GM08714 (cell line): Measurements from ENCODE around the gene TIMM29.
"Not testable (repeated sequence)": the region's sequence is repeated elsewhere in the genome, so short reads cannot be mapped to it uniquely, and the experiment has no call there.

ENCODE experiments used
- H3K4me3 ChIP-seq: fragments of 200-500 bp; sonication (Bioruptor generic); 2 replicates; pipeline ENCODE4 v1.5.1; 2014; ENCODE audit warnings: mild to moderate bottlenecking, low read length, inconsistent platforms
- ZNF274 ChIP-seq: IDR thresholded peaks from 2 replicates; pipeline ENCODE4 v1.6.1; 2012; ENCODE audit warnings: mild to moderate bottlenecking, low read depth, low read length

TIMM29 gene

DNA sequence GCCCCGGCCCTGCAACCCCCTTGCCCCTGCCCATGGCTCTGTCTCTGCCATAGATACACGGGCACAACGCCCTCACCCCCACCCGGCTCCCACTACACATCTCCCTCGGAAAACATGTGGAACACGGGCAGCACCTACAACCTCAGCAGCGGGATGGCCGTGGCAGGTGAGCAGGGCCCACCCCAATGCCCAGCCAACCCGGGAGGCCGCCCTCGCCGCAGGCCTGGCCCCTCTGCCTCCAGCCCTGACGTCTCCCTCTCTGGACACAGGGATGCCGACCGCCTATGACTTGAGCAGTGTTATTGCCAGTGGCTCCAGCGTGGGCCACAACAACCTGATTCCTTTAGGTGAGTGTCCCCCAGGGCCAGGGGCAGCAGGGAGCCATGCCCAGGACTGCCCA, 7.8 kb upstream of the TIMM29 start:
- H3K4me3 ChIP-seq = no peak overlapping the region
- no peak for TF ChIP-seq ZNF274

DNA sequence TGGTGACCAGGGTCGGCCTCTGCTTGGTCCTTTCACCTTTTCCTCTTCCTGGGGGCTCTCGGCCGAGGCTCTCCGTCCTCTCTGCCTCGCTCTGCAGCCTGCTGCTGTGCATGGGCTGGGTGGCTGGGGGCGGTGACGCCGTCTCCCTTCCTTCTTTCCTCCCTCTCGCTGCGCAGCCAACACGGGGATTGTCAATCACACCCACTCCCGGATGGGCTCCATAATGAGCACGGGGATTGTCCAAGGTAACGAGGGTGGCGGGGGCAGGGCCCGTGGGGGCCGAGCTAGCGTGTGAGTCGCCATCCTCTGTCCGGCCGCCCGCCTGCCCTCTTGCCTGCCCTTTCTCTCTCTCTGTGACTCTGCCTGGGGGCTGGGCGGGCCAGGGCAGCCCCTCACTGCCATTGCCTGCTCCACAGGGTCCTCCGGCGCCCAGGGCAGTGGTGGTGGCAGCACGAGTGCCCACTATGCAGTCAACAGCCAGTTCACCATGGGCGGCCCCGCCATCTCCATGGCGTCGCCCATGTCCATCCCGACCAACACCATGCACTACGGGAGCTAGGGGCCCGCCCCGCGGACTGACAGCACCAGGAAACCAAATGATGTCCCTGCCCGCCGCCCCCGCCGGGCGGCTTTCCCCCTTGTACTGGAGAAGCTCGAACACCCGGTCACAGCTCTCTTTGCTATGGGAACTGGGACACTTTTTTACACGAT, 7.3 kb upstream of the TIMM29 start:
- TF ChIP-seq ZNF274 = no peak
- H3K4me3 ChIP-seq = no peak overlapping the region

DNA sequence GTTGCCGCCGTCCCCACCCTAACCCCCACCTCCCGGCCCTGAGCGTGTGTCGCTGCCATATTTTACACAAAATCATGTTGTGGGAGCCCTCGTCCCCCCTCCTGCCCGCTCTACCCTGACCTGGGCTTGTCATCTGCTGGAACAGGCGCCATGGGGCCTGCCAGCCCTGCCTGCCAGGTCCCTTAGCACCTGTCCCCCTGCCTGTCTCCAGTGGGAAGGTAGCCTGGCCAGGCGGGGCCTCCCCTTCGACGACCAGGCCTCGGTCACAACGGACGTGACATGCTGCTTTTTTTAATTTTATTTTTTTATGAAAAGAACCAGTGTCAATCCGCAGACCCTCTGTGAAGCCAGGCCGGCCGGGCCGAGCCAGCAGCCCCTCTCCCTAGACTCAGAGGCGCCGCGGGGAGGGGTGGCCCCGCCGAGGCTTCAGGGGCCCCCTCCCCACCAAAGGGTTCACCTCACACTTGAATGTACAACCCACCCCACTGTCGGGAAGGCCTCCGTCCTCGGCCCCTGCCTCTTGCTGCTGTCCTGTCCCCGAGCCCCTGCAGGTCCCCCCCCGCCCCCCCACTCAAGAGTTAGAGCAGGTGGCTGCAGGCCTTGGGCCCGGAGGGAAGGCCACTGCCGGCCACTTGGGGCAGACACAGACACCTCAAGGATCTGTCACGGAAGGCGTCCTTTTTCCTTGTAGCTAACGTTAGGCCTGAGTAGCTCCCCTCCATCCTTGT, 6.5 kb upstream of the TIMM29 start:
- TF ChIP-seq ZNF274 = no peak
- no peak overlapping the region for H3K4me3 ChIP-seq

DNA sequence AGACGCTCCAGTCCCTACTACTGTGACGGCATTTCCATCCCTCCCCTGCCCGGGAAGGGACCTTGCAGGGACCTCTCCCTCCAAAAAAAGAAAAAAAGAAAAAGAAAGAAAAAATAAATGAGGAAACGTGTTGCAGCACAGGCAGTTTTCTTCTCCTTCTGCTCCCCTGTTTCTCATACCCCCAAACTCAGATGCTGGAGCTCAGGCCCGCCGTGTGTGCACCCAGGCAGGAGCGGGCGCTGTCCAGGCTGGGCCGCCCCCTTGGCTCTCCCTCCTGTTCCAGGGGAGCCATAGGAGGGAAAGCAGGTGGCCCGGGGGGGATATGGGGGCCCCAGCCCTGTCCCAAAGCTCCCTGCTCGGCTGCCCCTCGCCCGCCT, 6.0 kb upstream of the TIMM29 start:
- no peak overlapping the region for H3K4me3 ChIP-seq
- TF ChIP-seq ZNF274 = no peak

DNA sequence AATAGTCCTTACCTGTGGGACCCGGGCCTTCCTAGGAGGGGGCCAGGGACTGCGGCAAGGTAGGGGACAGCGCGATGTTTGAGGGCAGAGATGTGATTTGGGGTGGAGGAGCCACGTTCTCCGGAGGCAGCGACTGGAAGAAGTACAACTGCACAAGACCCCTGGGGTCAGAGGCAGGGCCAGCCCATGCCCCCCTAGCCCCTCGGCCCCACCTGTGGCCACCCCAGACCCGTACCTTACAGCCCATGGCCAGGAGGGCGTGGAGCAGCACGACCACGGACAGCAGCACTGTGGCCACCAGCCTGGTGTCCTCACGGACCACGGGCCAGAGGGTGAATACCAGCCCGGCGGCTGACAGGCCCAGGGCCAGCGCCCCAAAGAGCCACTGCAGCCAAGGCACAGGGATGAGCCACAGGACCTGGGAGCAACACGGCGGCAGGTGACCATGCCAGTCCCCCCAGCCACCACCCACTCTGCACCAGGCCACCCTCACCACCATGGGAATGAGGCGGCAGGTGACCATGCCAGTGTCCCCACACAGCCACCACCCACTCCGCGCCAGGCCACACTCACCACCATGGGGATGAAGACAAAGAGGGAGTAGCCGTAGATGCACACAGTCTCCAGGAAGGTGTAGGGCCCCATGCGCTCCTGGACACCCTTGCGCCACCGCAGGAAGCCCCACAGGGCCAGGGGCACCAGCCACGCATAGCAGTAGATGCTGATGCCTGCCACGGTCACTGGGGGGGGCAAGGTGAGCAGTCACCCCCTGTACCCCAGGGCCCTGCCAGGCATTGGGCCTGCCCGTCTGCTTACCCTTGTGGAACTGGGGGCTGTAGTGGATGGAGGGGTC, 5.1 kb upstream of the TIMM29 start:
- no peak for TF ChIP-seq ZNF274

DNA sequence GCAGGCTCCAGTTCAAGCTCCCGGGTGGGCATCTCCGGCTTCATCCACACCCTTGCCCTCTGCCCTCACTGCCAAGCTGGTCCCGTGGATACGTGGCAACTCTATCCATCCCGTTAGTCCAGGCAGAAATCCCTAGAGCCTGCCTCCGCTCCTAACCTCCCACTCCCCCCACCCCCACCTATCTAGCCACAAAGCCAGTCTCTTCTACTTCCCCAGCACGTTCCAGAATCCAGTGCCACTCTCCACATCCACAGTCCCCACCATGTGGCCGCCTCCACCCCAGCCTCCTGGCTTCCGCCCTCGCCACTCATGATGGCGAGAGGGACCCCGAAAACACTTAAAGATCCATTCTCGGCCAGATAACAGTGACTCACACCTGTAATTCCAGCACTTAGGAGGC, 4.0 kb upstream of the TIMM29 start:
- no peak overlapping the region for H3K4me3 ChIP-seq
- TF ChIP-seq ZNF274 = no peak

More for the DNA sequence above, 5.1 kb upstream of the TIMM29 start:
- no peak overlapping the region for H3K4me3 ChIP-seq

DNA sequence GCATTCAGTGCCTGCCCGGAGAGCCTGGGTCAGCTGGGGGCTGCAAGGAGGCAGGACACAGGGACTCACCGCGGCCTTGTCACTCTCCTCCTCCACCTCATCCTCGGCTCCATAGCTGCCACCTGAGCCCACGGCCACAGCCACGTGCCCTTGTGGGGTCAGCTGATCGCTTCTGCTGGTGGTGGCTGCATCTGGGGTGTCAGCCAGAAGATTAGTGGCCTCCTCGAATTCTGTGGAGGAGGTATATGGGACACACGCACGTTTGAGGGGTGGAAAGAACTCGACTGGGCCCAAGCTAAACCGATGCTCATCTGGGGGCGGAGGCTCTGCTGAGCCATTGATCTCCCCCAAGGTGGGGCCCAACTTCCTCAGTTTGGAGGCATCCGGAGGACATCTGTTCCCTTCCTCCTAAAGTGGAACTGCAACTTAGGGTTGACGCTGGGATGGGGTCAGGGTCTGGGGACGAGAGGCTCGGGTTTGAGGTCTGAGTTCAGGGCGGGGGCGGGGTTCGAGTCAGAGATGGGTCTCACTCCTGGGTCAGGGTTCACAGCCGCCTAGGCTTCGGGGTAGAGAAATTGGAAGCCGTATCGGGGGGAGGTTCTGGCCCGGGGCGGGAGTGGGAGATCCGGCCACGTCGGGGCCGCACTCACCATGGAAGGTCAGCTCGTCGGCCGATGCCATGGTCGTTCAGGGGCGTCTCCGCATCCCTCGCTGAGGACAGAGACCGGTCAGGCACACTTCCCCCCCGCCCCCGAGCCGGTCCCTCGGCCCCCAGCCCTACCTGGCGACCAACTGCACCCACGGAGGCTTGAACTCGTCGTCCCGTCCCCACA, 665 bp upstream of the TIMM29 start:
- no peak for TF ChIP-seq ZNF274
- peak overlapping the region; percentile 84 for H3K4me3 ChIP-seq

DNA sequence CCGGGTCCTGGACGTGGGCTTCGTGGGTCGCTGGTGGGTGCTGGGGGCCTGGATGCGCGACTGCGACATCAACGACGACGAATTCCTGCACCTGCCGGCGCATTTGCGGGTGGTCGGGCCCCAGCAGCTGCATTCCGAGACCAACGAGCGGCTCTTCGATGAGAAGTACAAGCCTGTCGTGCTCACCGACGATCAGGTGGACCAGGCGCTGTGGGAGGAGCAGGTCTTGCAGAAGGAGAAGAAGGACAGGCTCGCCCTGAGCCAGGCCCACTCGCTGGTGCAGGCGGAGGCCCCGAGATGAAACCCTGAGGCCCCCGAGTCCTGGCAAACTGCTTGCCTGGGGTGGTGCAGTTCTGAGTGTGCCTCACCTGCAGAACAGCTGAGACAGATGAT, 787 bp downstream of the TIMM29 start:
- TF ChIP-seq ZNF274 = no peak
- H3K4me3 ChIP-seq = peak overlapping the region; percentile 84

DNA sequence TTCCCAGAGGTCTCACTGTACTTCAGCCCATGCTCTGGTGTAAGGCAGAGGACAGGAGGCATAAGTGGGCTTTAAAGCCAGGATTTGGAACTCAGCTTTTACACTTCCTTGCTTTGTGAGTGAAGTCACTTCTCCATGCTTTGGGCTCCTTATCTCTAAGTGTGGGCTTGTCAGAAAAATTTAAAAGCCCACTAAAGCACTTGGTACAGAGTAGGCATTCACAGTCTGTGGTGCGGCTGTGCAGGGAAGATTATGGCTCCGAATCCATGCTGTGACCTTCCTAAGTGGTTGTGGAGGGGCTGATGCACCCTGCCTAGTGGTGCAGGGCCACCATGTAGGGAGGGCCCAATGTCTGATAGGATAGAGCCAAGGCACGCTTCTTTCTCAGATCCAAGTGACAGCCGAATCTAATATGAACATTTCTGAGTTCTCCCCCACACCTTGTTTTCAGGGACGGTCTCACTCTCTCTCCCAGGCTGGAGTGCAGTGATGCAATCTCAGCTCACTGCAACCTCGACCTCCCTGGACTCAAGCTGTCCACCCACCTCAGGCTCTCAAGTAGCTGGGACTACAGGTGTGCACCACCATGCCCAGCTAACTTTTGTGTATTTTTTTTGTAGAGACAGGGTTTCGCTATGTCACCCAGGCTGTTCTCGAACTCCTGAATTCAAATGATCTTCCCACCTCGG, 6.9 kb downstream of the TIMM29 start:
- no peak for TF ChIP-seq ZNF274

DNA sequence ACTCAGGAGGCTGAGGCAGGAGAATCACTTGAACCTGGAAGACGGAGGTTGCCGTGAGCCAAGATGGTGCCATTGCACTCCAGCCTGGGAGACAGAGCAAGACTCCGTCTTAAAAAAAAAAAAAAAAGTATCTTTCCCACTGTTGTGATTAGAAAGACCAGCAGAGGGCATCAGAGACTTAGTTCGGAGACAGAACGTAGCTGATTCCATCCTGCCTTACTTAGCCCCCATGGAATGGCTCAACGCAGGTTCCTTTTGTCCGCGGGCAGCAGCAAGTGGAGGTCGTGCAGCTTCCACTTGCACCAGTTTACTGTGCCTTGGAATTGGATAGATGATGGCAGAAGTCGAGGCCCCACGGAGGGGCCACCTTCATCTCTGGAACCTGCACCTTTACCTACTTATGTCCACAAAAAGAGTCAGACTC, 8.1 kb downstream of the TIMM29 start:
- no peak overlapping the region for H3K4me3 ChIP-seq

More for the DNA sequence above, 6.9 kb downstream of the TIMM29 start:
- no peak overlapping the region for H3K4me3 ChIP-seq

DNA sequence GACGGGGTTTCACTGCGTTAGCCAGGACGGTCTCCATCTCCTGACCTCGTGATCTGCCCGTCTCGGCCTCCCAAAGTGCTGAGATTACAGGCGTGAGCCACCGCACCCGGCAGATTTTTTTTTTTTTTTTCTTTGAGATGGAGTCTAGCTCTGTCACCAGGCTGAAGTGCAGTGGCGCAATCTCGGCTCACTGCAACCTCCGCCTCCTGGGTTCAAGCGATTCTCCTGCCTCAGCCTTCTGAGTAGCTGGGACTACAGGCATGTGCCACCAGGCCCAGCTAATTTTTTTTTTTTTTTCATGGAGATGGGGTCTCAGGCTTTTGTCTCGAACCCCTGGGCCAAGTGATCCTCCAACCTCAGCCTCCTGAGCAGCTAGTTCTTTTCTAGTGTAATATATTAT, 13.0 kb downstream of the TIMM29 start:
- H3K4me3 ChIP-seq = not testable (repeated sequence)

More for the DNA sequence above, 8.1 kb downstream of the TIMM29 start:
- TF ChIP-seq ZNF274 = no peak

DNA sequence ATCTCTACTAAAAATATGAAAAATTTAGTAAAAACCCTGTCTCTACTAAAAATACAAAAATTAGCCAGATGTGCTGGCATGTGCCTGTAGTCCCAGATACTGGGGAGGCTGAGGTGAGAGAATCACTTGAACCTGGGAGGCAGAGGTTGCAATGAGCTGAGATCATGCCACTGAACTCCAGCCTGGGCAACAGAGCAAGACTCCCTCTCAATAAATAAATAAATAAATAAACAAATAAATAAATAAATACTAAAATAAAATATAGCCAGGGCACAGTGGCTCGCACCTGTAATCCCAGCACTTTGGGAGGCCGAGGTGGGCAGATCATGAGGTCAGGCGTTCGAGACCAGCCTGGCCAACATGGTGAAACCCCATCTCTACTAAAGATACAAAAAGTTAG, 14.8 kb downstream of the TIMM29 start:
- not testable (repeated sequence) for H3K4me3 ChIP-seq

DNA sequence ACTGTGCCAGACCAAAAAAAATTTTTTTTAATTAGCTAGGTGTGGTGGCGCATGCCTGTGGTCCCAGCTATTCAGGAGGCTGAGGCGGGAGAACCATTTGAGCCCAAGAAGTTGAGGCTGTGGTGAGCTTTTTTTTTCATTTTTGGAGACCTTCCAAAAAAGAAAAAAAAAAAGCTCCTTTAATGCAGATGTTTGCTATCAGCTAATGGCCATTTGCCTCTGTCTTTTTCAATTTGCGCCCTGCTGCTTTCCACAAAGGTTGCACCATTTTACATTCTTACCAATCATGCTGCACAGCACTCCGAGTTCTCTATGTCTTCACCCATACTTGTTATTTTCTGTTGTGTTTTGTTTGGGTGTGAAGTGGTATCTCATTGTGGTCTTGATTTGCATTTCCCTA, 16.7 kb downstream of the TIMM29 start:
- no peak for TF ChIP-seq ZNF274
- H3K4me3 ChIP-seq = no peak overlapping the region

DNA sequence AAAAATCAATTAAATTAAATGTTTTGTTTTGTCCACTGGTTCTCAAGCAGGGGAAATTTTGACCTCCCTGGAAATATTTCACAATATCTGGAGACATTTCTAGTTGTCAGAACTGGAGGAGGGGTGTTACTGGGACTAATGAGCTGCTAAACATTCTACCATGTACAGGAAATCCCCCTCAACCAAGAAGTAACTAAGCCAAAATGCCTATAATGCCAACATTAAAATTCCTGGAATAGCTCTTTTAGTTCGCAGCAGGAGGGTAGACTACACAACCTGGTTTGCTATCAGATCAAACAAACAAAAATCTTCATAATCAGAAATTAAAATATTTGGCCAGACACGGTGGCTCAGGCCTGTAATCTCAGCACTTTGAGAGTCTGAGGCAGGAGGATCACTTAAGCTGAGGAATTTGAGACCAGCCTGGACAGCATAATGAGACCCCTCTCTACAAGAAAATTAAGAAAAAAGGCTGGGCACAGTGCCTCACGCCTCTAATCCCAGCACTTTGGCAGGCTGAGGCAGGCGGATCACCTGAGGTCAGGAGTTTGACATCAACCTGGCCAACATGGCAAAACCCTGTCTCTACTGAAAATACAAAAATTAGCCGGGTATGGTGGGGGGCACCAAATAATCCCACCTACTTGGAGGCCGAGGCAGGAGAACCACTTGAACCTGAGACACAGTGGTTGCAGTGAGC, 18.5 kb downstream of the TIMM29 start:
- TF ChIP-seq ZNF274 = no peak
- H3K4me3 ChIP-seq = no peak overlapping the region
